Measurements from ENCODE around the gene CDH4.

DNA sequence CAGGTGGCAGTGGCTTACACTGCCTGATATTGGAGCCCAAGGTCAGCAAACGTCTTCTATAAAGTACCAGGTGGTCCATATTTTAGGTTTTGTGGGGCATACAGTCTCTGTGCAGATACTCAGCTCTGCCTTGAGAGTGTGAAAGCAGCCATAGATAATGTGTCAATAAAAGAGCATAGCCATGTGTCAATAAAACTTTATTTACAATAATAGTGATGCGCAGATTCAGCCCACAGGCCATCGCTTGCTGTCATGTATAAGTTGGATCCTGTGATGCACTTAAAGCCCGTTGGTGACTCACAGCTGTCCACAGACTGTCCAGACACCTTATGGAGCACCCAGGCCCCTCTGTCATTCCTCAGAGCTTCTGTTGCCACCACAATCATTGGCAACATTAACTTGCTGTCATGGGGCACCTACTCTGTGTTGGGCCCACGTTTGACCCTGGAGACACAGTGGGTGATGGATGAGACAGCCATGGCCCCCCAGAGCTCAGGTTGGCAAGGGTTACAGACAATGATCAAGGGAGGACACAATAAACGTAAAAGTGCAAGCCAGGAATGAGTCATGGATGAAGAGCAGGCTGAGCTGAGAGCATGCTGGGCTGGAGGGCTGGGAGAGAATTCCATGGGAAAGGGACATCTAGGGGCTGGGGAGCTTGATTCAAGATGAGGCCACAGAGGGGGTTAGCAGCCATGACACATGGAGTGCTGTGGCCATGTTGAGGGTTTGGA, 640.0 kb downstream of the CDH4 start:
- TF ChIP-seq, protein P1, sequence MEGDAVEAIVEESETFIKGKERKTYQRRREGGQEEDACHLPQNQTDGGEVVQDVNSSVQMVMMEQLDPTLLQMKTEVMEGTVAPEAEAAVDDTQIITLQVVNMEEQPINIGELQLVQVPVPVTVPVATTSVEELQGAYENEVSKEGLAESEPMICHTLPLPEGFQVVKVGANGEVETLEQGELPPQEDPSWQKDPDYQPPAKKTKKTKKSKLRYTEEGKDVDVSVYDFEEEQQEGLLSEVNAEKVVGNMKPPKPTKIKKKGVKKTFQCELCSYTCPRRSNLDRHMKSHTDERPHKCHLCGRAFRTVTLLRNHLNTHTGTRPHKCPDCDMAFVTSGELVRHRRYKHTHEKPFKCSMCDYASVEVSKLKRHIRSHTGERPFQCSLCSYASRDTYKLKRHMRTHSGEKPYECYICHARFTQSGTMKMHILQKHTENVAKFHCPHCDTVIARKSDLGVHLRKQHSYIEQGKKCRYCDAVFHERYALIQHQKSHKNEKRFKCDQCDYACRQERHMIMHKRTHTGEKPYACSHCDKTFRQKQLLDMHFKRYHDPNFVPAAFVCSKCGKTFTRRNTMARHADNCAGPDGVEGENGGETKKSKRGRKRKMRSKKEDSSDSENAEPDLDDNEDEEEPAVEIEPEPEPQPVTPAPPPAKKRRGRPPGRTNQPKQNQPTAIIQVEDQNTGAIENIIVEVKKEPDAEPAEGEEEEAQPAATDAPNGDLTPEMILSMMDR (IDR thresholded peaks at IDR 0.05 in 8 of 11, conservative IDR thresholded peaks at IDR 0.05 in 3 of 11) = no peak
- TF ChIP-seq POLR2AphosphoS5 (IDR thresholded peaks at IDR 0.05) (no peak), POLR2A (IDR thresholded peaks at IDR 0.05) (no peak)
